ENCODE results near the gene CFAP47.

The CFAP47 gene

DNA sequence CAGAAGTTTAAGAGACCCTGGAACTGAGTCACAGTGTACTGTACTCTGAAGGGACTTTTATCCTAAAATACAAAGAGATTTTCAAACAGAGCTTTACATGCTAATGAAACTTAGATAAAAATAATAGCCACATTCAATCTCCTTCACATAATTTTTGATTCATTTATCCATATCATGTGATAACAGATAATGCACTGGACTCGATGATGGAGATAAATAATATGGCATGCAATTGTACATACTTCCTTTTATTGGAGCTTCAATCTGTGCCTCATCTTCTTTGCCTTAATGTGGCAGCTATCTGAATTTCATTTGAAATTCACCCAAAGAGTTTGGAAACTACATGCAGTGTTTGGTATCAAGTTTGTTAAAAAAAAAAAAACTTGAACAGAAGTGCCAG lies 390.6 kb downstream of the CFAP47 start:
- no peaks in the 10 kb centered on the region for H3K9me3 ChIP-seq (replicated peaks; ENCODE audit: insufficient read depth, low read length)
- H3K27ac ChIP-seq (ENCODE audit: low read length) = no peak overlapping the region
- no peak overlapping the region for H3K9ac ChIP-seq (ENCODE audit: low read length)
- no peaks in the 10 kb centered on the region for H3K9me2 ChIP-seq (replicated peaks; ENCODE audit: insufficient read depth, low read length)
- H3K36me3 ChIP-seq (replicated peaks; ENCODE audit: insufficient read depth, low read length) = no peaks in the 10 kb centered on the region
- H3K4me3 ChIP-seq (ENCODE audit: low read length) = no peak overlapping the region
- no peaks in the 10 kb centered on the region for H4K20me1 ChIP-seq (ENCODE audit: insufficient read depth, low read length)
- no peak overlapping the region for H3K4me2 ChIP-seq (ENCODE audit: low read depth, low read length)
- no peak overlapping the region for H2AFZ ChIP-seq (ENCODE audit: low read length)
- H3F3A ChIP-seq (ENCODE audit: insufficient read depth, low read length) = no peaks in the 10 kb centered on the region
- no peaks in the 10 kb centered on the region for H3K4me1 ChIP-seq (ENCODE audit: low read length)
- no peak for DNase-seq
- no peaks in the 10 kb centered on the region for H3K79me2 ChIP-seq (ENCODE audit: low read length)
- TF ChIP-seq, protein P1, sequence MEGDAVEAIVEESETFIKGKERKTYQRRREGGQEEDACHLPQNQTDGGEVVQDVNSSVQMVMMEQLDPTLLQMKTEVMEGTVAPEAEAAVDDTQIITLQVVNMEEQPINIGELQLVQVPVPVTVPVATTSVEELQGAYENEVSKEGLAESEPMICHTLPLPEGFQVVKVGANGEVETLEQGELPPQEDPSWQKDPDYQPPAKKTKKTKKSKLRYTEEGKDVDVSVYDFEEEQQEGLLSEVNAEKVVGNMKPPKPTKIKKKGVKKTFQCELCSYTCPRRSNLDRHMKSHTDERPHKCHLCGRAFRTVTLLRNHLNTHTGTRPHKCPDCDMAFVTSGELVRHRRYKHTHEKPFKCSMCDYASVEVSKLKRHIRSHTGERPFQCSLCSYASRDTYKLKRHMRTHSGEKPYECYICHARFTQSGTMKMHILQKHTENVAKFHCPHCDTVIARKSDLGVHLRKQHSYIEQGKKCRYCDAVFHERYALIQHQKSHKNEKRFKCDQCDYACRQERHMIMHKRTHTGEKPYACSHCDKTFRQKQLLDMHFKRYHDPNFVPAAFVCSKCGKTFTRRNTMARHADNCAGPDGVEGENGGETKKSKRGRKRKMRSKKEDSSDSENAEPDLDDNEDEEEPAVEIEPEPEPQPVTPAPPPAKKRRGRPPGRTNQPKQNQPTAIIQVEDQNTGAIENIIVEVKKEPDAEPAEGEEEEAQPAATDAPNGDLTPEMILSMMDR (IDR thresholded peaks at IDR 0.05; ENCODE audit: low read length) = no peak
- TF ChIP-seq EZH2phosphoT487 (IDR thresholded peaks at IDR 0.05; ENCODE audit: low read length) (no peak), EZH2 (optimal IDR thresholded peaks at IDR 0.05; ENCODE audit: low read depth, low read length) (no peak)
- no peaks in the 10 kb centered on the region for H3K27me3 ChIP-seq (replicated peaks; ENCODE audit: insufficient read depth, low read length)

GRCh38 chrX:36314303-36314702 lies 394.8 kb downstream of the CFAP47 start:
- Histone ChIP-seq H3K4me3 (ENCODE audit: low read length) (no peak overlapping the region), H3K27me3 (replicated peaks; ENCODE audit: insufficient read depth, low read length) (no peaks in the 10 kb centered on the region), H3K9me2 (replicated peaks; ENCODE audit: insufficient read depth, low read length) (no peaks in the 10 kb centered on the region), H3K79me2 (ENCODE audit: low read length) (no peaks in the 10 kb centered on the region), H3K27ac (ENCODE audit: low read length) (no peak overlapping the region), H3K9me3 (replicated peaks; ENCODE audit: insufficient read depth, low read length) (no peaks in the 10 kb centered on the region), H4K20me1 (ENCODE audit: insufficient read depth, low read length) (no peaks in the 10 kb centered on the region), H3F3A (ENCODE audit: insufficient read depth, low read length) (no peaks in the 10 kb centered on the region), H3K36me3 (replicated peaks; ENCODE audit: insufficient read depth, low read length) (no peaks in the 10 kb centered on the region), H3K4me2 (ENCODE audit: low read depth, low read length) (no peak overlapping the region), H2AFZ (ENCODE audit: low read length) (no peak overlapping the region), H3K4me1 (ENCODE audit: low read length) (no peaks in the 10 kb centered on the region), H3K9ac (ENCODE audit: low read length) (no peak overlapping the region)
- TF ChIP-seq EZH2 (optimal IDR thresholded peaks at IDR 0.05; ENCODE audit: low read depth, low read length) (no peak), EZH2phosphoT487 (IDR thresholded peaks at IDR 0.05; ENCODE audit: low read length) (no peak)
- TF ChIP-seq, protein P1 (IDR thresholded peaks at IDR 0.05; ENCODE audit: low read length) = no peak
- DNase-seq = no peak

GRCh38 chrX:36334572-36334971 lies 415.0 kb downstream of the CFAP47 start:
- H3K4me3 ChIP-seq (ENCODE audit: low read length) = no peak overlapping the region
- H2AFZ ChIP-seq (ENCODE audit: low read length) = no peak overlapping the region
- H3K36me3 ChIP-seq (replicated peaks; ENCODE audit: insufficient read depth, low read length) = no peaks in the 10 kb centered on the region
- H3K4me1 ChIP-seq (ENCODE audit: low read length) = no peaks in the 10 kb centered on the region
- H3K9ac ChIP-seq (ENCODE audit: low read length) = no peak overlapping the region
- H3F3A ChIP-seq (ENCODE audit: insufficient read depth, low read length) = no peaks in the 10 kb centered on the region
- no peaks in the 10 kb centered on the region for H4K20me1 ChIP-seq (ENCODE audit: insufficient read depth, low read length)
- no peaks in the 10 kb centered on the region for H3K9me2 ChIP-seq (replicated peaks; ENCODE audit: insufficient read depth, low read length)
- no peaks in the 10 kb centered on the region for H3K27me3 ChIP-seq (replicated peaks; ENCODE audit: insufficient read depth, low read length)
- no peaks in the 10 kb centered on the region for H3K9me3 ChIP-seq (replicated peaks; ENCODE audit: insufficient read depth, low read length)
- H3K27ac ChIP-seq (ENCODE audit: low read length) = no peak overlapping the region
- no peak for TF ChIP-seq EZH2 (optimal IDR thresholded peaks at IDR 0.05; ENCODE audit: low read depth, low read length)
- TF ChIP-seq EZH2phosphoT487 (IDR thresholded peaks at IDR 0.05; ENCODE audit: low read length) = no peak
- no peak overlapping the region for H3K4me2 ChIP-seq (ENCODE audit: low read depth, low read length)
- no peak for DNase-seq
- no peaks in the 10 kb centered on the region for H3K79me2 ChIP-seq (ENCODE audit: low read length)

- Histone ChIP-seq H3K27ac (ENCODE audit: low read length) (no peak overlapping the region), H3K9ac (ENCODE audit: low read length) (no peak overlapping the region), H3K4me1 (ENCODE audit: low read length) (no peaks in the 10 kb centered on the region), H3K36me3 (replicated peaks; ENCODE audit: insufficient read depth, low read length) (no peaks in the 10 kb centered on the region), H3F3A (ENCODE audit: insufficient read depth, low read length) (no peaks in the 10 kb centered on the region), H3K9me2 (replicated peaks; ENCODE audit: insufficient read depth, low read length) (no peaks in the 10 kb centered on the region), H4K20me1 (ENCODE audit: insufficient read depth, low read length) (no peaks in the 10 kb centered on the region), H2AFZ (ENCODE audit: low read length) (no peak overlapping the region), H3K4me3 (ENCODE audit: low read length) (no peak overlapping the region), H3K4me2 (ENCODE audit: low read depth, low read length) (no peak overlapping the region), H3K27me3 (replicated peaks; ENCODE audit: insufficient read depth, low read length) (no peaks in the 10 kb centered on the region), H3K79me2 (ENCODE audit: low read length) (no peaks in the 10 kb centered on the region), H3K9me3 (replicated peaks; ENCODE audit: insufficient read depth, low read length) (no peaks in the 10 kb centered on the region)
- TF ChIP-seq, protein P1 (IDR thresholded peaks at IDR 0.05; ENCODE audit: low read length) = no peak
- TF ChIP-seq EZH2phosphoT487 (IDR thresholded peaks at IDR 0.05; ENCODE audit: low read length) = no peak
- no peak for TF ChIP-seq EZH2 (optimal IDR thresholded peaks at IDR 0.05; ENCODE audit: low read depth, low read length)
- no peak for DNase-seq
Observed at GRCh38 chrX:36336751-36337150, 417.2 kb downstream of the CFAP47 start.
